Right atrium auricular region (tissue), 2 donors: Measurements from ENCODE around the gene GPR17. TPM values are rescaled to one million over a fixed set of nuclear protein-coding genes. Genes with fewer than 3 reads are reported as not detected.

Experiments used
- DNase-seq: peaks from one replicate; pipeline ENCODE4 v3.0.0-alpha.2; 2019; ENCODE audit warnings: low spot score
- H3K27ac ChIP-seq, 2 donors: fragments of 200-600 bp; sonication (generic); 1 replicate in 1 of 2; 2 replicates in 1 of 2; pipeline ENCODE4 v1.5.1; 2016 to 2019
- H3K27me3 ChIP-seq, 2 donors: fragments of 200-600 bp; sonication (generic); one replicate each; pipeline versions ENCODE4 v1.5.1 to v1.6.0; 2017 to 2019
- H3K36me3 ChIP-seq: fragments of 200-600 bp; sonication (generic); one replicate; pipeline ENCODE4 v1.5.1; 2016
- H3K4me1 ChIP-seq, 2 donors: fragments of 200-600 bp; sonication (generic); one replicate each; pipeline versions ENCODE4 v1.5.1 to v1.6.0; 2017 to 2019
- H3K4me3 ChIP-seq, 2 donors: fragments of 200-600 bp; sonication (generic); 1 replicate in 1 of 2; 2 replicates in 1 of 2; pipeline ENCODE4 v1.5.1; 2017 to 2019; ENCODE audit warnings: mild to moderate bottlenecking in 1 of 2, moderate library complexity in 1 of 2
- H3K9me3 ChIP-seq, 2 donors: fragments of 200-600 bp; sonication (generic); one replicate each; pipeline ENCODE4 v1.5.1; 2019
- CTCF ChIP-seq, 2 donors: fragments of 200-600 bp; sonication (generic); IDR thresholded peaks; one replicate each; pipeline ENCODE4 v1.5.1; 2019; ENCODE audit warnings: antibody characterized with exemption in 2 of 2
- total RNA-seq, 2 donors: library from RNA; depleted of rRNA; stranded (reverse); fragments of >200 nt; gene quantifications; one replicate each; pipeline ENCODE4 v1.1.0, GENCODE V29; 2016

The GPR17 gene
- total RNA-seq, 2 donors from 2014 or later: 0.24 TPM; not detected in 1

- no peak for TF ChIP-seq CTCF (IDR thresholded peaks at IDR 0.05)
- Histone ChIP-seq H3K36me3 (no peaks in the 10 kb centered on the region), H3K27ac (peak overlapping the region; percentile 31 to 47), H3K4me1 (peaks cover 0 to 61% of the 10 kb centered on the region in 2 donors), H3K27me3 (no peaks in the 10 kb centered on the region), H3K4me3 (peak overlapping the region; percentile 29 to 45), H3K9me3 (no peaks in the 10 kb centered on the region)
- peak; percentile 50 for DNase-seq
Measured at GRCh38 chr2:127680706-127681287, 34.8 kb downstream of the GPR17 start.

- no peaks in the 10 kb centered on the region for H3K36me3 ChIP-seq
- peak overlapping the region; percentile 31 to 47 for H3K27ac ChIP-seq
- TF ChIP-seq CTCF (IDR thresholded peaks at IDR 0.05): no peak
- peak; percentile 66 for DNase-seq
- H3K4me1 ChIP-seq: peaks cover 0 to 61% of the 10 kb centered on the region in 2 donors
- H3K27me3 ChIP-seq: no peaks in the 10 kb centered on the region
- no peaks in the 10 kb centered on the region for H3K9me3 ChIP-seq
- H3K4me3 ChIP-seq: peak overlapping the region; percentile 29 to 45
Measured at GRCh38 chr2:127681288-127681804, 35.4 kb downstream of the GPR17 start.

GRCh38 chr2:127681976-127682857 is 36.3 kb downstream of the GPR17 start:
- Histone ChIP-seq H3K27me3 (no peaks in the 10 kb centered on the region), H3K27ac (no peak overlapping the region), H3K4me1 (peaks cover 0 to 52% of the 10 kb centered on the region in 2 donors), H3K9me3 (no peaks in the 10 kb centered on the region), H3K36me3 (no peaks in the 10 kb centered on the region), H3K4me3 (peak overlapping the region in 1 of 2 donors; percentile 45)
- no peak for TF ChIP-seq CTCF (IDR thresholded peaks at IDR 0.05)
- DNase-seq: peak; percentile 50

- Histone ChIP-seq H3K9me3 (no peaks in the 10 kb centered on the region), H3K27me3 (no peaks in the 10 kb centered on the region), H3K36me3 (no peaks in the 10 kb centered on the region), H3K4me3 (no peak overlapping the region), H3K4me1 (peaks cover 0 to 48% of the 10 kb centered on the region in 2 donors), H3K27ac (no peak overlapping the region)
- TF ChIP-seq CTCF (IDR thresholded peaks at IDR 0.05): no peak
- DNase-seq: peak; percentile 59
Measured at GRCh38 chr2:127683056-127683455, 37.1 kb downstream of the GPR17 start.

GRCh38 chr2:127683757-127684156 is 37.8 kb downstream of the GPR17 start:
- Histone ChIP-seq H3K27ac (peak overlapping the region in 1 of 2 donors; percentile 30), H3K4me1 (peaks cover 0 to 48% of the 10 kb centered on the region in 2 donors), H3K4me3 (no peak overlapping the region), H3K36me3 (no peaks in the 10 kb centered on the region), H3K9me3 (no peaks in the 10 kb centered on the region), H3K27me3 (no peaks in the 10 kb centered on the region)
- TF ChIP-seq CTCF (IDR thresholded peaks at IDR 0.05): no peak
- DNase-seq: peak; percentile 56
